ENCODE results near the gene FLYWCH1.

DNA sequence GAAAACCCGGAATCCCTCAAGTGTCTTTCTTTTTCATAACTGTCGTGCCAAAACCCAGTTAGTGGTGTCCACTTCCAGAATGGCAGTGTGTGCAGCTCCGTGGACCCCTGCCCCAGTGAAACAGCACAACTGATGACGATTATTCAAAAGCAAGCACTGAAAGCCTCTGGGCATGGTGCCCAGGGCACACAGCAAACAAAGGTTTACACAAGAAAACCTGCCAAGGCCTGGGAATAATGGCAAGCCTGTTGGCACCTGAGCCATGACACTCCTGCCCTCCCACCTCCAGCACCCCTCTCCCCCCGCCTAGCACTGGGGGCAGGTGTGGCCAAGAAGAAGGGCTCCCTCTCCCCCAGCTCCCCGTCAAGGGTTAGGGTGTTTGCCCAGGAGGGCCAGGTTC lies 65.7 kb downstream of the FLYWCH1 start:
- TF ChIP-seq, protein P1, sequence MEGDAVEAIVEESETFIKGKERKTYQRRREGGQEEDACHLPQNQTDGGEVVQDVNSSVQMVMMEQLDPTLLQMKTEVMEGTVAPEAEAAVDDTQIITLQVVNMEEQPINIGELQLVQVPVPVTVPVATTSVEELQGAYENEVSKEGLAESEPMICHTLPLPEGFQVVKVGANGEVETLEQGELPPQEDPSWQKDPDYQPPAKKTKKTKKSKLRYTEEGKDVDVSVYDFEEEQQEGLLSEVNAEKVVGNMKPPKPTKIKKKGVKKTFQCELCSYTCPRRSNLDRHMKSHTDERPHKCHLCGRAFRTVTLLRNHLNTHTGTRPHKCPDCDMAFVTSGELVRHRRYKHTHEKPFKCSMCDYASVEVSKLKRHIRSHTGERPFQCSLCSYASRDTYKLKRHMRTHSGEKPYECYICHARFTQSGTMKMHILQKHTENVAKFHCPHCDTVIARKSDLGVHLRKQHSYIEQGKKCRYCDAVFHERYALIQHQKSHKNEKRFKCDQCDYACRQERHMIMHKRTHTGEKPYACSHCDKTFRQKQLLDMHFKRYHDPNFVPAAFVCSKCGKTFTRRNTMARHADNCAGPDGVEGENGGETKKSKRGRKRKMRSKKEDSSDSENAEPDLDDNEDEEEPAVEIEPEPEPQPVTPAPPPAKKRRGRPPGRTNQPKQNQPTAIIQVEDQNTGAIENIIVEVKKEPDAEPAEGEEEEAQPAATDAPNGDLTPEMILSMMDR (IDR thresholded peaks at IDR 0.05) = no peak
- TF ChIP-seq POLR2AphosphoS5 (IDR thresholded peaks at IDR 0.05) = no peak
